Esophagus (tissue), 2 donors: ENCODE data around the gene TMEM109. TPM values are rescaled to one million over a fixed set of nuclear protein-coding genes. Genes with fewer than 3 reads are reported as not detected.
A peak's percentile ranks its signal among the peaks of the same experiment; 100 is the strongest.

Experiments
- H3K27ac ChIP-seq, 2 donors: one replicate each; pipeline ENCODE4 v1.5.1; 2013; ENCODE audit warnings: low read depth in 2 of 2, mild to moderate bottlenecking in 2 of 2, inconsistent platforms in 1 of 2, low read length in 1 of 2, moderate library complexity in 1 of 2
- H3K27me3 ChIP-seq, 2 donors: one replicate each; pipeline ENCODE4 v1.6.1; 2013; ENCODE audit warnings: low read length in 2 of 2, control low read depth in 1 of 2, mild to moderate bottlenecking in 1 of 2; ENCODE audit not compliant: insufficient read depth in 2 of 2, control insufficient read depth in 1 of 2
- H3K36me3 ChIP-seq, 2 donors: one replicate each; pipeline ENCODE4 v1.6.1; 2013; ENCODE audit warnings: low read length in 1 of 2; ENCODE audit not compliant: control insufficient read depth in 2 of 2, insufficient read depth in 2 of 2
- H3K4me1 ChIP-seq, 2 donors: one replicate each; pipeline ENCODE4 v1.6.1; 2013; ENCODE audit warnings: low read length in 1 of 2; ENCODE audit not compliant: control insufficient read depth in 2 of 2, insufficient read depth in 2 of 2
- H3K4me3 ChIP-seq, 2 donors: one replicate each; pipeline ENCODE4 v1.5.1; 2013; ENCODE audit warnings: low read length in 2 of 2, mild to moderate bottlenecking in 2 of 2, low read depth in 1 of 2, moderate library complexity in 1 of 2
- H3K9me3 ChIP-seq, 2 donors: one replicate each; pipeline ENCODE4 v1.6.1; 2013; ENCODE audit warnings: mild to moderate bottlenecking in 2 of 2, low read depth in 1 of 2, low read length in 1 of 2, moderate library complexity in 1 of 2; ENCODE audit not compliant: control insufficient read depth in 2 of 2, insufficient read depth in 1 of 2
- WGBS, 2 donors: extraction: QIAGEN DNeasy Blood & Tissue Kit; methylation state at CpG; one replicate each; pipeline ENCODE4 v1.1.7; 2013; 5-methylcytosine and 5-hydroxymethylcytosine counted together
- polyA plus RNA-seq, 2 donors: library from polyadenylated mRNA; stranded (reverse); fragments of 200-250 nt; gene quantifications; one replicate each; pipeline ENCODE4 v1.2.3, GENCODE V29; 2013
- donor health status: healthy with polysubstance abuse.
- donor health status: Bipolar disorder and iron deficiency.

Gene TMEM109
- polyA plus RNA-seq, 2 donors, result 68.4 to 112 TPM

GRCh38 chr11:60878245-60879101, 35.5 kb upstream of the TMEM109 start:
- no peaks in the 10 kb centered on the region for H3K9me3 ChIP-seq
- H3K36me3 ChIP-seq, result peaks cover 0 to 4% of the 10 kb centered on the region in 2 donors
- H3K4me3 ChIP-seq, result no peak overlapping the region
- peak overlapping the region; percentile 13 to 76 for H3K27ac ChIP-seq
- 67 to 73% methylated on average over 5 of the region's 5 CpGs for WGBS, 2 donors
- H3K4me1 ChIP-seq, result peaks cover 0 to 2% of the 10 kb centered on the region in 2 donors
- no peaks in the 10 kb centered on the region for H3K27me3 ChIP-seq

DNA sequence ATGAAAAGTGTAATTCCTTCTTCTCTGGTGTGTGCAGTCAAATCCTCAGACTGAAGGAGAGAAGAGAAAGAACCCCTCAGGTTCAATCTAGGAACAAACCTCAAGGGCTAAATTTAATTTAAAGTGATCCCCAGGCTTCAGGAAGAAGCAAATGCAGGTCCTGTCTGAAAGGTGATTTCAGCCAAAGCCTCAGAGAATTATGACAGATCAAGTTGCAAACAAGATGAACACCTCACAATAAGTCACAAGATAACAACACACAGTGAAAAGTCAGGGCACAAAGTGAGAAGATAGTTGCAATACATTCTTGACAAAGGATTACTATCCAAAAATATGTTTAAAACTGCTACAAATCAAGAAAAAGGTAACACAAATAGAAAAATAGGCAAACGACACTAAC, 34.9 kb upstream of the TMEM109 start:
- no peaks in the 10 kb centered on the region for H3K9me3 ChIP-seq
- H3K27me3 ChIP-seq, result no peaks in the 10 kb centered on the region
- peaks cover 0 to 4% of the 10 kb centered on the region in 2 donors for H3K36me3 ChIP-seq
- no peak overlapping the region for H3K27ac ChIP-seq
- H3K4me1 ChIP-seq, result peaks cover 0 to 2% of the 10 kb centered on the region in 2 donors
- no peak overlapping the region for H3K4me3 ChIP-seq
- 79 to 93% methylated on average over 1 of the region's 1 CpG for WGBS, 2 donors

DNA sequence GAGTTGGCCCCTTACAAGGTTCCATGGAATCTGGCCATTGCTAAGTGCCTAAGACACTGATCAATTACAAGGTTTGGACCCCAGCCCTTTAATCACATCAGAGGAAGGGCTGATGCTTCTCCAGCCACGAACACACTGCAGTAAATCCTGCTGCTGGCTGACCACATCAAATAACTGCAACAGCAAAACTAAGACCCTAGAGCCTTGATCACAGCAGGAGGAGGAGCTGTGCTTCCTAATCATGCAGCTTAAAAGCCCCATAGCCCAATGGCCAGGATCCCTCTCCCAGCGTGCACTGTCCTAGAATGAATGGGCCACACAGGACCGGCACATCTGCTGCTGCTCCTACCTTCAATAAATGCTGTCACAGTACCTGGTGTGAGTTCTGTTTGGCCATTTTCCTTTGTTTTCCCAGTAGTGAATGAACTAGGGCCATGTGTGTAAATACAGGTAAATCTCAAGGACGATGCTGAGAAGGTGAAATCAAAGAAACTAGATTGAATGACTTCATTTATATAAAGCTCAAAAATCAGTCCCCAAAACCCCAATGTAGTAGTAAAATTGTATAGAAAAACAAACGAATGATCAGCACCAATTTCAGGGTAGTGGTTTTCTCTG, 33.9 kb upstream of the TMEM109 start:
- Histone ChIP-seq H3K4me3 (no peak overlapping the region), H3K36me3 (peaks cover 0 to 4% of the 10 kb centered on the region in 2 donors), H3K4me1 (no peaks in the 10 kb centered on the region), H3K27ac (no peak overlapping the region), H3K9me3 (no peaks in the 10 kb centered on the region), H3K27me3 (no peaks in the 10 kb centered on the region)
- WGBS, 2 donors, result 76 to 77% methylated on average over 5 of the region's 5 CpGs

GRCh38 chr11:60880643-60881282, 33.2 kb upstream of the TMEM109 start:
- H3K4me3 ChIP-seq, result no peak overlapping the region
- H3K4me1 ChIP-seq, result no peaks in the 10 kb centered on the region
- WGBS, 2 donors, result 73% methylated on average over 8 of the region's 8 CpGs
- H3K36me3 ChIP-seq, result peaks cover 0 to 4% of the 10 kb centered on the region in 2 donors
- H3K9me3 ChIP-seq, result no peaks in the 10 kb centered on the region
- no peaks in the 10 kb centered on the region for H3K27me3 ChIP-seq
- H3K27ac ChIP-seq, result no peak overlapping the region

GRCh38 chr11:60887556-60887955, 26.4 kb upstream of the TMEM109 start:
- Histone ChIP-seq H3K9me3 (no peaks in the 10 kb centered on the region), H3K27me3 (no peaks in the 10 kb centered on the region), H3K36me3 (peaks cover 0 to 7% of the 10 kb centered on the region in 2 donors), H3K4me1 (no peaks in the 10 kb centered on the region), H3K27ac (no peak overlapping the region), H3K4me3 (no peak overlapping the region)
- WGBS, 2 donors, result 57 to 66% methylated on average over 5 of the region's 5 CpGs

GRCh38 chr11:60889869-60890311, 24.1 kb upstream of the TMEM109 start:
- H3K4me1 ChIP-seq, result no peaks in the 10 kb centered on the region
- H3K4me3 ChIP-seq, result no peak overlapping the region
- H3K36me3 ChIP-seq, result peaks cover 3 to 9% of the 10 kb centered on the region in 2 donors
- no peaks in the 10 kb centered on the region for H3K27me3 ChIP-seq
- 59 to 62% methylated on average over 6 of the region's 6 CpGs for WGBS, 2 donors
- H3K9me3 ChIP-seq, result no peaks in the 10 kb centered on the region
- no peak overlapping the region for H3K27ac ChIP-seq

DNA sequence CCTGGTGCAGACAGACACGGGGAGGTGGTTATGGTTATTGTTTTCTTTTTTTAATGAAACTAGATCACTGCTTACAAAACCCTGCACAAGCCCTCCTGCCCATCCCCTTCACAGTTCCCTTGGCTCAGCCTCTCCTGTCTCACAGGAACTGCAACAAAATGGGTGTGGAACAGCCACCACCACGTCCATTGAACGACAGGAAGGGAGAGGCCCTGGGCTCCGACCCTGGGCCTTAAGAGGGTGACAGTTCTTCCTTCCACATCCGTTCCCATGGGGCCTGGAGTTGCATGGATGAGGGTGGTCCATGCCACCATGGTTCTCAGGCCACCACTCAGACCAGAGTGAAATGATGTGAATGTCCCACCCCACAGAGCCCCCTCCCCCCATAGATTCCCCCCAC, 23.3 kb upstream of the TMEM109 start:
- H3K4me1 ChIP-seq, result no peaks in the 10 kb centered on the region
- H3K27ac ChIP-seq, result no peak overlapping the region
- H3K9me3 ChIP-seq, result no peaks in the 10 kb centered on the region
- no peak overlapping the region for H3K4me3 ChIP-seq
- H3K27me3 ChIP-seq, result no peaks in the 10 kb centered on the region
- WGBS, 2 donors, result 52 to 69% methylated on average over 5 of the region's 5 CpGs
- peaks cover 6 to 9% of the 10 kb centered on the region in 2 donors for H3K36me3 ChIP-seq

DNA sequence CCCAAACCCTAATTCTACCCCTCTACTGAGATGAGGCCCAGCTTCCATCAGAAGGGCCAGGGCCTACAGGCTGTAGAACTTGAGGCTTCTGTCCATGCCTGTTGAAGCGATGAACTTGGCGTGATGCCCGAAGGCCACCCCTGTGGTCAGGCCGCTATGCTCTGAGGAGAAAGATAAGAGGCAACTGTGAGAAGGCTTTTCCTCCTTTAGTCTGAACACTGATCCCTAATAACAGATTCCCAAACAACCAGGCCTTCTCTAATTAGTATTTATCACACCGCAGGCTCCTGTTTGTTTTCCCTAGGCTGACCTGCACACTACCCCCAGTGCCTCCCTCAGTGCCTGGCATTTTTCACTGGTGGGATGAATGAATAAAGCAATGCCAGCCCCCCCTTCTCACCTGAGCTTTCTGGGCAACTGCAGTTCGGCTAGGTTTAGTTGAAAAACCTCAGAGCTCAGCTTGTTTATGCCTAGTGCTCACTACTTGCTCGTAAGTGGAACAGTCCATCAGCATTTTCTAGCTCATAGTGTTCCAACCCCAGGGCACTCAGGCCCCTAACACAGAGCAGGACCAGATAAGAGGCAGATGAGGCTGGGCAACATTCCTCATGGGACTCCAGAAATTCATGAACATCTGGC, 22.7 kb upstream of the TMEM109 start:
- Histone ChIP-seq H3K27ac (no peak overlapping the region), H3K4me1 (no peaks in the 10 kb centered on the region), H3K36me3 (peaks cover 6 to 11% of the 10 kb centered on the region in 2 donors), H3K9me3 (no peaks in the 10 kb centered on the region), H3K27me3 (no peaks in the 10 kb centered on the region), H3K4me3 (no peak overlapping the region)
- WGBS, 2 donors, result 79 to 83% methylated on average over 7 of the region's 7 CpGs

GRCh38 chr11:60895687-60896086, 18.3 kb upstream of the TMEM109 start:
- Histone ChIP-seq H3K27me3 (no peaks in the 10 kb centered on the region), H3K9me3 (no peaks in the 10 kb centered on the region), H3K27ac (no peak overlapping the region), H3K36me3 (peaks cover 22 to 36% of the 10 kb centered on the region in 2 donors), H3K4me1 (no peaks in the 10 kb centered on the region), H3K4me3 (no peak overlapping the region)
- WGBS, 2 donors, result 84 to 91% methylated on average over 5 of the region's 5 CpGs
